GM23338 (cell line): ENCODE measurements around the gene RPL10.

ENCODE experiments used
- CREB1 ChIP-seq: fragments of 250-450 bp; sonication (Bioruptor Pico); IDR thresholded peaks from 2 replicates; pipeline ENCODE4 v1.5.0; 2020; ENCODE audit warnings: low read depth, mild to moderate bottlenecking, moderate library complexity
- EZH2 ChIP-seq: fragments of 200-600 bp; sonication (generic); IDR thresholded peaks from one replicate; pipeline ENCODE4 v1.8.0; 2017; ENCODE audit warnings: antibody characterized with exemption, mild to moderate bottlenecking, low read depth; ENCODE audit not compliant: unreplicated experiment
- EZH2phosphoT487 ChIP-seq: fragments of 200-600 bp; sonication (generic); IDR thresholded peaks from one replicate; pipeline ENCODE4 v1.8.1; 2018; ENCODE audit warnings: antibody characterized with exemption; ENCODE audit not compliant: unreplicated experiment
- JUNB ChIP-seq: IDR thresholded peaks from one replicate; pipeline ENCODE4 v1.6.1; 2016; ENCODE audit warnings: antibody characterized with exemption; ENCODE audit not compliant: unreplicated experiment
- NANOG ChIP-seq: IDR thresholded peaks from 2 replicates; pipeline ENCODE4 v1.6.1; 2016; ENCODE audit warnings: antibody characterized with exemption, borderline replicate concordance
- POLR2AphosphoS5 ChIP-seq: IDR thresholded peaks from 2 replicates; pipeline ENCODE4 v1.6.1; 2016; ENCODE audit warnings: antibody characterized with exemption, low read depth
- STAT1 ChIP-seq: IDR thresholded peaks from one replicate; pipeline ENCODE4 v1.6.1; 2016; ENCODE audit warnings: antibody characterized with exemption; ENCODE audit not compliant: unreplicated experiment
- TF ChIP-seq, protein P1 (sequence below), 2 experiments: fragments of 200-600 bp in 1 of 2; sonication (generic) in 1 of 2; conservative IDR thresholded peaks; 2 replicates each; pipeline versions ENCODE4 v1.5.1 to v1.6.1; 2016 to 2017; ENCODE audit warnings: antibody characterized with exemption in 2 of 2, low read depth in 2 of 2, mild to moderate bottlenecking in 2 of 2, moderate library complexity in 1 of 2
- TF ChIP-seq, protein P2 (sequence below): IDR thresholded peaks from one replicate; pipeline ENCODE4 v1.6.1; 2018; ENCODE audit warnings: antibody characterized with exemption; ENCODE audit not compliant: unreplicated experiment

DNA sequence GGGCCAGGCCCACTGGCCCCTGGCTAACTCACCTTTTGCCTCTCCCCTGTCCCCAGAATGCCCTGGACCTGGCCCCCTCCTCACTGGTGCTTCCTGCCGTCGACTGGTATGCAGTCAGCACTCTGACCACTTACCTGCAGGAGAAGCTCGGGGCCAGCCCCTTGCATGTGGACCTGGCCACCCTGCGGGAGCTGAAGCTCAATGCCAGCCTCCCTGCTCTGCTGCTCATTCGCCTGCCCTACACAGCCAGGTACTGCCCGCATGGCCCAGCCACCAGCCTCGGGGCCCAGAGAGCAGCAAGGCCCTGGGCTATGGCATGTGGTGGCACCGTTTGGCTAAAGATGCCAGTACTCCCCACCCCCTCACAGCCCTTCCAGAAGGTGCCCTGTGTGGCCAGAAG is 34.0 kb downstream of the RPL10 start:
- TF ChIP-seq, protein P1, sequence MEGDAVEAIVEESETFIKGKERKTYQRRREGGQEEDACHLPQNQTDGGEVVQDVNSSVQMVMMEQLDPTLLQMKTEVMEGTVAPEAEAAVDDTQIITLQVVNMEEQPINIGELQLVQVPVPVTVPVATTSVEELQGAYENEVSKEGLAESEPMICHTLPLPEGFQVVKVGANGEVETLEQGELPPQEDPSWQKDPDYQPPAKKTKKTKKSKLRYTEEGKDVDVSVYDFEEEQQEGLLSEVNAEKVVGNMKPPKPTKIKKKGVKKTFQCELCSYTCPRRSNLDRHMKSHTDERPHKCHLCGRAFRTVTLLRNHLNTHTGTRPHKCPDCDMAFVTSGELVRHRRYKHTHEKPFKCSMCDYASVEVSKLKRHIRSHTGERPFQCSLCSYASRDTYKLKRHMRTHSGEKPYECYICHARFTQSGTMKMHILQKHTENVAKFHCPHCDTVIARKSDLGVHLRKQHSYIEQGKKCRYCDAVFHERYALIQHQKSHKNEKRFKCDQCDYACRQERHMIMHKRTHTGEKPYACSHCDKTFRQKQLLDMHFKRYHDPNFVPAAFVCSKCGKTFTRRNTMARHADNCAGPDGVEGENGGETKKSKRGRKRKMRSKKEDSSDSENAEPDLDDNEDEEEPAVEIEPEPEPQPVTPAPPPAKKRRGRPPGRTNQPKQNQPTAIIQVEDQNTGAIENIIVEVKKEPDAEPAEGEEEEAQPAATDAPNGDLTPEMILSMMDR (conservative IDR thresholded peaks at IDR 0.05; ENCODE audit: low read depth in 2 of 2) = no peak
- no peak for TF ChIP-seq POLR2AphosphoS5
- TF ChIP-seq EZH2 = no peak
- no peak for TF ChIP-seq EZH2phosphoT487
- TF ChIP-seq CREB1 (CRISPR knock-in tag) = no peak
- TF ChIP-seq, protein P2, sequence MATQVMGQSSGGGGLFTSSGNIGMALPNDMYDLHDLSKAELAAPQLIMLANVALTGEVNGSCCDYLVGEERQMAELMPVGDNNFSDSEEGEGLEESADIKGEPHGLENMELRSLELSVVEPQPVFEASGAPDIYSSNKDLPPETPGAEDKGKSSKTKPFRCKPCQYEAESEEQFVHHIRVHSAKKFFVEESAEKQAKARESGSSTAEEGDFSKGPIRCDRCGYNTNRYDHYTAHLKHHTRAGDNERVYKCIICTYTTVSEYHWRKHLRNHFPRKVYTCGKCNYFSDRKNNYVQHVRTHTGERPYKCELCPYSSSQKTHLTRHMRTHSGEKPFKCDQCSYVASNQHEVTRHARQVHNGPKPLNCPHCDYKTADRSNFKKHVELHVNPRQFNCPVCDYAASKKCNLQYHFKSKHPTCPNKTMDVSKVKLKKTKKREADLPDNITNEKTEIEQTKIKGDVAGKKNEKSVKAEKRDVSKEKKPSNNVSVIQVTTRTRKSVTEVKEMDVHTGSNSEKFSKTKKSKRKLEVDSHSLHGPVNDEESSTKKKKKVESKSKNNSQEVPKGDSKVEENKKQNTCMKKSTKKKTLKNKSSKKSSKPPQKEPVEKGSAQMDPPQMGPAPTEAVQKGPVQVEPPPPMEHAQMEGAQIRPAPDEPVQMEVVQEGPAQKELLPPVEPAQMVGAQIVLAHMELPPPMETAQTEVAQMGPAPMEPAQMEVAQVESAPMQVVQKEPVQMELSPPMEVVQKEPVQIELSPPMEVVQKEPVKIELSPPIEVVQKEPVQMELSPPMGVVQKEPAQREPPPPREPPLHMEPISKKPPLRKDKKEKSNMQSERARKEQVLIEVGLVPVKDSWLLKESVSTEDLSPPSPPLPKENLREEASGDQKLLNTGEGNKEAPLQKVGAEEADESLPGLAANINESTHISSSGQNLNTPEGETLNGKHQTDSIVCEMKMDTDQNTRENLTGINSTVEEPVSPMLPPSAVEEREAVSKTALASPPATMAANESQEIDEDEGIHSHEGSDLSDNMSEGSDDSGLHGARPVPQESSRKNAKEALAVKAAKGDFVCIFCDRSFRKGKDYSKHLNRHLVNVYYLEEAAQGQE = no peak
- no peak for TF ChIP-seq NANOG
- TF ChIP-seq STAT1 = no peak
- no peak for TF ChIP-seq JUNB
